Limb (tissue), 2 donors: Measurements from ENCODE around the gene CASKIN1.

Source experiments
- DNase-seq, 2 donors: peaks; one replicate each; pipeline ENCODE4 v3.0.0-alpha.2; 2016; ENCODE audit errors: extremely low spot score in 2 of 2

Gene CASKIN1

GRCh38 chr16:2155977-2156848 is 40.2 kb downstream of the CASKIN1 start:
- DNase-seq: no peak

- DNase-seq: peak; percentile 99 to 100
Observed at GRCh38 chr16:2155091-2155950, 41.1 kb downstream of the CASKIN1 start, which contains the start of gene TRAF7. TRAF7 (plus strand) TSS chr16:2155782; CDS start chr16:2163921, 8,139 bp downstream.

GRCh38 chr16:2154533-2155090 is 41.8 kb downstream of the CASKIN1 start:
- DNase-seq: no peak

GRCh38 chr16:2152695-2153506 is 43.5 kb downstream of the CASKIN1 start:
- DNase-seq: no peak

GRCh38 chr16:2151188-2152091 is 45.0 kb downstream of the CASKIN1 start:
- no peak for DNase-seq

- no peak for DNase-seq
Observed at GRCh38 chr16:2150418-2151187, 45.8 kb downstream of the CASKIN1 start.

- no peak for DNase-seq
Observed at GRCh38 chr16:2149630-2150417, 46.6 kb downstream of the CASKIN1 start.

- DNase-seq: no peak
Observed at GRCh38 chr16:2148714-2149629, 47.4 kb downstream of the CASKIN1 start.

GRCh38 chr16:2147981-2148671 is 48.3 kb downstream of the CASKIN1 start, which contains the start of gene RAB26:
RAB26 (plus strand) TSS chr16:2148625; CDS start chr16:2148784, 159 bp downstream.
- DNase-seq: peak in 1 of 2 donors; percentile 75

GRCh38 chr16:2147378-2147777 is 49.0 kb downstream of the CASKIN1 start:
- DNase-seq: no peak

GRCh38 chr16:2145843-2146242 is 50.6 kb downstream of the CASKIN1 start:
- DNase-seq: no peak

GRCh38 chr16:2143878-2144485 is 52.4 kb downstream of the CASKIN1 start:
- peak in 1 of 2 donors; percentile 26 for DNase-seq

- DNase-seq: no peak
Observed at GRCh38 chr16:2142942-2143877, 53.2 kb downstream of the CASKIN1 start.

- DNase-seq: peak; percentile 86 to 89
Observed at GRCh38 chr16:2135770-2136490, 60.5 kb downstream of the CASKIN1 start, which contains the start of gene PKD1. PKD1 (minus strand) TSS chr16:2135898; CDS start chr16:2135689, 209 bp downstream.
